ENCODE results near the gene CDC42BPB.
"Not testable (repeated sequence)": the region's sequence is repeated elsewhere in the genome, so short reads cannot be mapped to it uniquely, and the experiment has no call there.

The CDC42BPB gene

GRCh38 chr14:103033681-103034096, 23.7 kb downstream of the CDC42BPB start:
- DNase-seq = no peak

DNA sequence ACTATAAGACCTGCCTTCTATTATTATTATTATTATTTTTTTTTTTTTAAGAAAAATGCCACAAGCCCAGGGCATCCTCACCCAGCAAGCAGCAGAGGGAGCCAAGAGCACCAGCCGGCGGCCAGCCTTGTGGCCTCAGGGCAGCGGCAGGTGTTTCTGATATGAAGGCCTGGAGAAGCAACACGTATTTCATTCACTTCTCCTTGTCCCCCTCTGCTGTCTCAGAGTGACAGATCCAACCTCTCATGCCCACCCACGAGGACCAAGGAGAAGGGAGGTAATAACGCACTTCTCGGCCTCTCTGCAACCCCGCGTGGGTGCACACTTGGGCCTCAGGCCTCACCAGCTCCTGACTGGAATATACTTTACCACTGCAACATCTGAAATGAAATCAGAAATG, 25.4 kb downstream of the CDC42BPB start:
- DNase-seq = peak; percentile 61 to 73

DNA sequence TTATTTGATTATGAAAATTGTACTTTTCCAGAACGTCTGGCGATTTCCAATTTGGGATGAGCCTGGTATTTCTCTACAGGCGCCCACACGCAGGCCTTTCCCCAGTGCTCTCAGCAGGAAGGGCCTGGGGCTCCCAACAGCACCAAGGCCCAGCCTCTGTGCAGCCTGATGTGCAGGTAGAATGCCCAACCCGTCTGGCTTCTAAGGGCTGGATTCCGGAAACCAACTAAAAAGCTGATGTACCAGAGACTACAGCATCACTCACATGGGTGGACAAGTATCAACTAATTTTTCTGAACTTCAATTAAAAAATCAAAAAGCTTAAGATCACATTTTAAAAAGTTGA, 25.8 kb downstream of the CDC42BPB start:
- no peak for DNase-seq

DNA sequence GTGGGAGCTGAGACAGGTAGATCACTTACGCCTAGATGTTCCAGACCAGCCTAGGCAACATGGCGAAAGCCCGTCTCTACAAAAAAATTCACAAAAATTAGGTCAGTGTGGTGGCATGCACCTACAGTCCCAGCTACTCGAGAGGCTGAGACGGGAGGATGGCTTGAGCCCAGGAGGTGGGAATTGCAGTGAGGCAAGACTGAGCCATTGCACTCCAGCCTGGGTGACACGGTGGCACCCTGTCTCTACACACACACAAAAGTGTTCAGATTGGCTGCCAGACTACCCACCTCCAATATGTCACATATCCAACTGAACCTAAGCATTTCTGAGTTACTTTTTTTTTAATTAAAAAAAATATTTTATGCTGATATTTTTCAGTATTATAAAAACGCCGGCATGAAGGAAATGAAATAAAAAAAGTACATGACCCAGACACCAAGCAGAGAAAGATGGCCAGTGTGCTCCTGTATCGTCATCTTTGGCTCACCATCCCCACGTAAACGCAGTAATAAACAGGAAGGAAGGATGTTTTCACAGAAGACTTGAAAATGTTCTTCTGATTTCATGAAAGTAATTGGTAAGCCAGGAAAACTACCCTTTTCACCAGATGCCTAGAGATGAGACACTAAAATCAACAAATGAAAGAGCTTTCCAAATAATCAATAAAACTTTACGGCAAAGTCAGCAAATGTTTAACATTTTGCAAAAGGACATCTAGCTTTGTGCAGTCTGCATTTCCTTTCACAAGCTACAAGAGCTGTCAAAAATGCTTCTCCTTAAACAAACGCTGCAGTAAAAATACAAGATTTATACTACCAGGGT, 26.4 kb downstream of the CDC42BPB start:
- DNase-seq = no peak

GRCh38 chr14:103029936-103030335, 27.4 kb downstream of the CDC42BPB start:
- no peak for DNase-seq

DNA sequence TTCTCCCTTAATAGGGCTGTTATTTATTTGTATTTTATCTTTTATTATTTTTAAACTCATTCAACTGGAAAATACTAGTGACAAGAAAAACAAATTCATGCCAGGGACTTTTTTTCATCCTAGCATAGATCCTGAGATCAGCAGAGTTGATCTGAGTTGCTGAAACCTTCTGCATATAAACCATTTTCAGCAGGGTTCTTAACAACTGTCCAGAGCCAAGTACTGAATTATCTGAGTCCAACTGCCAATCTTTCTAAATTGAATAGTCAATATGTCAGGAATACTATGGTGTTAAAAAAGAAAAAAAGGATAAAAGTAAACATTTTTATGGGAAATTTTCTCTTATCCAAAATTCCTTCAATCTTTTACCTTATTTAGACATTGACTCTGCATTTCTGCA, 28.6 kb downstream of the CDC42BPB start:
- no peak for DNase-seq

DNA sequence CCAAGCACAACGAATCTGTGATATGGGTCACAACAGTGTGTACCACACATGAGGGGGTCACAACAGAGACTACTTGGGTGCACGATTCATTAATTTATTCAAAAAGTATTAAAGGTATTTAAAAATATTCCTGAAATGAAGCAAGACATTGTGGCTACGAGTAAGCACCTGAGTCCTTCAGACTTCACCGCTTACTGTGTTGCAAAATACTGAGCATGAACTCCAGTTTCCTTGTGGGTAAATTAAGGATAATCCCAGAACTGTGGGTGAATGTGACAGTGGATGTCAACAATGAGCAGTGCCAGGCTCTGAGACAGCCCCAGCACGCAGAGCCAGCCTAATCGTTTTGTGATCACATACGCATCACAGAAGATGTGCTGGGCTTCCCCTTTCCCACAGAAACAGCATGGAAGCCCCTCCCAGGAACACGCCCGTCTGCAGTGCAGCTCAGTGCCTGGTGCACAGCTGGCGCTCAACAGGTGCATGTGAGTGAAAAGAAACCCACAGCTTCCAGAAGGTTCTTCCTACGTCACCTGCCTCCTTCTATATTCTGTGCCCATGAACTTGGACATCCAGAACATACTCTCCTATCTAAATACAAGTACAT, 29.1 kb downstream of the CDC42BPB start:
- no peak for DNase-seq

DNA sequence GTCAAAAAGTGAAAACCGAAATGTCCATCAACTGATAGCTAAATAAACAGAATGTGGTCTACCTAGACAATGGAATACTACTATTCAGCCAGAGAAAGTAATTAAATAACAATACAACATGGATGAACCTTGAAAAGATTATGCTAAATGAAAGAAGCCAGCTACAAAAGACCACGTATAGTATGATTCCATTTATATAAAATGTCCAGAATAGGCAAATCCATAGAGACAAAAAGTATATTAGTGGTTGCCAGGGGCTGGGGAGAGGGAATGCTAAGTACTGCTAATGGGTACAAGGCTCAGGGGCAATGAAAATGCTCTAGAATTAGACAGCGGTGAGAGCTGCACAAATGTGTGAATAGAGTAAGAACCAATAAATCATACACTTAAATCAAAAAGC, 29.9 kb downstream of the CDC42BPB start:
- DNase-seq = no peak

DNA sequence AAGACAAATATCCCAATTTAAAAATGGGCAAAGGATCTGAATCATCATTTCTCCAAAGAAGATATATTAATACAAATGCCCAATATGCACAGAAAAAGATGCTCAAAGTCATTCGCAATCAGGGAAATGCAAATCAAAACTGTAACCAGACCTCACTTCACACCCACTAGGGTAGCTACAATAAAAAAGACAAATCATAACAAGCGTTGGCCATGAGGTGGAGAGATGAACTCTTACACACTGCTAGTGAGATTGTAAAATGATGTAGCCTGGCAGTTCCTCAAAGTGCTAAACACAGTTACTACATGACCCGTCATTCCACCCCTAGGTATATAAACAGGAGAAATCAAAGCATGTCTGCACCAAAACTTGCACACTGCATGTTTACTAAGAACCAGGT, 30.4 kb downstream of the CDC42BPB start:
- DNase-seq = no peak

- not testable (repeated sequence) for DNase-seq
Measured at GRCh38 chr14:103026196-103026595, 31.2 kb downstream of the CDC42BPB start.

- DNase-seq = no peak
Measured at GRCh38 chr14:103023881-103024473, 33.4 kb downstream of the CDC42BPB start.

- DNase-seq = no peak
Measured at GRCh38 chr14:103022685-103023044, 34.7 kb downstream of the CDC42BPB start.

DNA sequence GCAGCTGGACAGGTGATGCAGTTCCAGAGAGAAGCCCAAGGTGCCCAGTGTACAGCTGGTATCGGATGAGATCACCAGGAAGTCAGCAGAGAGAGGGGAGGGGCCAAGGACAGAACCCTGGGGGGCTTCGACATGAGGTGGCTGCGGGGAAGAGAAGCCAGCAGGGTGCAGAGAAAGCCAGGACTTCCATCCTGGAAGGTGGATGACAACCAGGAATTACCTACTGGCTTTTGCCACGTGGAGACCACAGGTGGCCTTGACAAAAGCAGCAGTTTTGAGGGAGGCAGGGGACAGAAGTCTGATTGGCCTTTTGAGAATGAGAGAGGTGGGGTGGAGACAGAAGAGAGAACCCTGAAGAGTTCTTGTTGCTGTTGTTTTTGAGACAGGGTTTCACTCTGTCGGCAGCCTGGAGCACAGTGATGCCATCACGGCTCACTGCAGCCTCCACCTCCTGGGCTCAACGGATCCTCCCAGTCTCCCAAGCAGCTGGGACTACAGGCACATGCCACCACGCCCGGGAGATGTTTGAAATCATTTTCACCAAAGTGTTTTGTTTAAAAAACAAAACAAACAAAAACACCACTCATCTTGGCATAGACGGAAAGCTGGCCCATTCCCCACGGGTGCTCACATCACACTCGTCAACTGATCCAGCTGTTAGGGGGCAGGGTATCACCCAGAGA, 35.2 kb downstream of the CDC42BPB start:
- peak in 1 of 2 experiments; percentile 40 for DNase-seq

- no peak for DNase-seq
Measured at GRCh38 chr14:103021684-103022001, 35.7 kb downstream of the CDC42BPB start.

DNA sequence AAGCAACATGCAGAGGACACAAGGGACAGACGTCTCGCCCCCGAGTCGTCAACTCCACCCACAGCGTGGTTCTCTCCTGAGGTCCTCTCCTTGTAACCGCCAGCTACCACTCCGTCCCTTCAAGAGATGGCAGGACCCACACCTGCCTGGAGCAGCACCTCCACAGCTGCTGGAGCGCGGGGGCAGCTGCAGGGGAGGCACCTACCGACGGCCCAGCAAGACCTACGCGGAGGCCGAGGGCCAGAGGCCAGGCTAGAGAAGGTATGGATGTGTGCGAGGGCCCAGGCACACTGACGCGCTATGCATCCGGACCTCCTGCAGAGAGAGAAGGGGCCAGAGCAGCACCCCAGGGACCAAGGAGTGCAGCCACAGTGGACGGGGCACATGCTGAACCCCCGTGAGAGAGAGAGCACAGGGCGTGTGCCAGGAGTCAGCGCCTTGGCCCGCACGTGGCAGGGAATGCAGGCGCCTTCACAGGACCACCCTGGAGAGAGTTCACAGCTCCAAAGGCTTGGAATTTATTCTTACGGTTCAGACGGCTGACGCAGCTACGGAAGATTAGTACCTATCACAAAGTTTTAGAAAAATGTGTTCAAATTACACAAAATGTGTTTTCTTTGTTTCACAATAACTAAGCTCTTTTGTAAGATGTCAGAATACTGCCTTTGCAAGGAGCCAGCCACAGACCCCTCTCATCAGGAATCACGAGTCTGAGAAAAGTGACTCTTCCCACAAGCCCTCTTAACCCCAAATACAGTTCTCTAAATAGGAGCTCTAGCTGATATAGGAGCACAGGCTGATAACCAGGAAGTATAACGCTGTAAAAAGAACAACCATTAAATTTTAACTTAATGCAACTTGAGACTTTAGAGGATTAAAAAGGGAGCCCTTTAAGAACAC, 36.8 kb downstream of the CDC42BPB start:
- no peak for DNase-seq

- DNase-seq = no peak
Measured at GRCh38 chr14:103019826-103020225, 37.5 kb downstream of the CDC42BPB start.

DNA sequence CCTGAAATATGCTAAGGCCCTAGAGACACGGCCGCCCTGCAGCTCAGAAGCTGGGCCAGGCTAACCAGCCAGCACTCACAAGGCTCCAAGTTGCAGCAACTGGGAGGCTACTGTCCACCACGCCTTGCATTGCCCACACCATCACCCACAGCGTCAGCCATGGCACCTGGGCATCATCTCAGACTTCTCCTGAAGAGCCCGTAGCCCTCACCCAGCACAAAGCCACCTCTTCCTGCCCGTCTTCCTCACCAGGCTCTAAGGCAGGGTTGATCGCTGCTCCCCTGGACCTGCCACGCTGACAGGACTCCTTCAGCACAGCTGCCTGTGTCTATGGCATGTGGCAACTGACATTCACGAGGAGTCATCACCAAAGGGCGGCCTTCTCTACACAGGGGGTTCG, 38.1 kb downstream of the CDC42BPB start:
- DNase-seq = no peak

GRCh38 chr14:103016594-103016993, 40.8 kb downstream of the CDC42BPB start:
- no peak for DNase-seq

GRCh38 chr14:103016071-103016470, 41.3 kb downstream of the CDC42BPB start:
- DNase-seq = no peak

GRCh38 chr14:103015426-103015825, 41.9 kb downstream of the CDC42BPB start:
- DNase-seq = no peak

DNA sequence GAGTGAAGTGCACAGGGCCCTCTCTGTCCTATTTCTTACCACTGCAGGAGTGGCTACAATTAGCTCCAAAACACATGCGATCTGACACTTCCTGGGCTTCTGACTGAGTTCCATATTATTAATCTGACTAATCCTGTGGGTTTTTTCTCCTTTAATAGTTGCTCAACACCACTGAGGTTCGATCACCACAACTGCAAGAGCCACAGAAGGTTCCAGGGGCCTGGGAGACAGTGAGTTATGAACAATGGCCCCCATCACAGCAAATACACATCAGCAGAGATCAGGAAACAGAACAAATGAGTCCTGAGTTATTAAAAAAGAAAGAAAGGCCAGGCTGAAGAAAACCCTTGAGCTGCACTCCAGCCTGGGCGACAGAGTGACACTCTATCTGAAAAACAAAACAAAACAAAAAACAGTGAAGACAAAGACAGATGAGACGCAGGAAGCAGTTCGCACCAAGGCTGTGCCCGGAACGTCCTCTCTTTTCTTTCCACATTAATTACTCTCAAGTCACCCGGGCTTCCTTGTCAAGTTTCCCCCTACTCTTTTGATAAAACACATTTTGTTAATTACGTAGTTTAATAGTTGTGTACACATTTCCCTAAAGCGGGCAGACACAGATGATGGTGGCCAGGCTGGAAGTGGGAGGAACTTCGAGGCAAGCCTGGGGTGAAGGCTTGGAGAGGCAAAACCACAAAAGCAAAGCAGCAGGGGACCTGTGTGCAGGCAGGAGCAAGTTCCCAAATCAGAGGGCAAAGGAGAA, 42.7 kb downstream of the CDC42BPB start:
- no peak for DNase-seq

DNA sequence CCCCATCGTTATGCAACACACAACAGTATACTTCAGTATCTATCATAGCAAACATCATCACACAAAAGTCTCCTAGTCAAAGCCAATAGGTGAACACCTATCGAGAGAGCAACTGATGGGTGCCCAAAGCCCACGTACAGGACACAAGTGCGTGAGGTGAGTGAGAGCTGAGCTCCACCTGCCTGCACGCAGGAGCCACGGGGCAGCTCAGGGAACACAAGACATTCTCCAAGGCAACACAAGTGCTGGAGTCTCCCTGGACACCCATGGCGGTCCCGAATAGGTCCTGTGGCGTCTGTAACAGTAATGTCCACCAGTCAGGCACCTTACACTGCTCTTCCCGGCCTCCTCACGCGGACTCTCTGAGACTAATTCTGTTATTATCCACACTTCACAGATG, 44.3 kb downstream of the CDC42BPB start:
- DNase-seq = no peak
